OCI-LY7 (cell line): Measurements from ENCODE around the gene FAM186B. TPM values are rescaled to one million over a fixed set of nuclear protein-coding genes. Genes with fewer than 3 reads are reported as not detected.
A peak's percentile ranks its signal among the peaks of the same experiment; 100 is the strongest.

Source experiments
- BruUV-seq: library from RNA; stranded (reverse); fragments of 400-500 nt; replicated peaks from 2 replicates; lab custom pipeline; 2021; lab: Mats Ljungman, UMichigan
- CTCF ChIA-PET: fragments of 300-600 bp; sonication (Branson Sonifier 250); formaldehyde crosslinking; loops from one replicate; lab custom pipeline; 2022; ENCODE audit warnings: antibody characterized with exemption; ENCODE audit not compliant: unreplicated experiment; lab: Charles Lee
- POLR2A ChIA-PET: fragments of 300-600 bp; sonication (Branson Sonifier 250); formaldehyde crosslinking; loops from one replicate; lab custom pipeline; 2022; ENCODE audit warnings: antibody characterized with exemption; lab: Charles Lee
- DNase-seq: peaks from one replicate; pipeline ENCODE4 v3.0.0-alpha.2; 2015; ENCODE audit warnings: low spot score
- H2AFZ ChIP-seq: fragments of 200-600 bp; sonication (generic), shearing (Covaris generic); 2 replicates; pipeline ENCODE4 v1.6.1; 2014; ENCODE audit warnings: mild to moderate bottlenecking, antibody characterized with exemption, low read length, moderate library complexity
- H3K27ac ChIP-seq: fragments of 200-600 bp; sonication (generic); 2 replicates; pipeline ENCODE4 v1.5.1; 2014; ENCODE audit warnings: mixed run types, low read depth, mild to moderate bottlenecking, moderate library complexity, low read length, inconsistent platforms; ENCODE audit not compliant: poor library complexity, severe bottlenecking
- H3K36me3 ChIP-seq: fragments of 200-600 bp; sonication (generic); 2 replicates; pipeline ENCODE4 v1.6.1; 2014; ENCODE audit warnings: mild to moderate bottlenecking, antibody characterized with exemption, low read length, moderate library complexity, mixed read lengths; ENCODE audit not compliant: insufficient read depth
- H3K4me1 ChIP-seq: fragments of 200-600 bp; sonication (generic); 2 replicates; pipeline ENCODE4 v1.5.1; 2014; ENCODE audit warnings: mild to moderate bottlenecking, low read length; ENCODE audit not compliant: insufficient read depth, poor library complexity, severe bottlenecking
- H3K4me2 ChIP-seq: fragments of 200-600 bp; sonication (generic); 2 replicates; pipeline ENCODE4 v1.6.1; 2014; ENCODE audit warnings: mild to moderate bottlenecking, low read length
- H3K4me3 ChIP-seq: fragments of 200-600 bp; sonication (generic); 2 replicates; pipeline ENCODE4 v1.5.1; 2014; ENCODE audit warnings: mild to moderate bottlenecking, low read depth, low read length; ENCODE audit not compliant: poor library complexity, severe bottlenecking
- H3K79me2 ChIP-seq: fragments of 200-600 bp; sonication (generic); 2 replicates; pipeline ENCODE4 v1.6.1; 2016; ENCODE audit warnings: low read depth, mild to moderate bottlenecking, low read length, moderate library complexity, mixed read lengths; ENCODE audit not compliant: insufficient read depth
- H3K9me2 ChIP-seq: fragments of 200-600 bp; sonication (generic); 2 replicates; pipeline ENCODE4 v1.6.1; 2016; ENCODE audit warnings: mild to moderate bottlenecking, low read length, mixed read lengths; ENCODE audit not compliant: insufficient read depth
- H3K9me3 ChIP-seq: fragments of 200-600 bp; sonication (generic); 2 replicates; pipeline ENCODE4 v1.6.1; 2014; ENCODE audit warnings: mild to moderate bottlenecking, mixed run types, low read length, mixed read lengths
- H4K20me1 ChIP-seq: fragments of 200-600 bp; sonication (generic); 2 replicates; pipeline ENCODE4 v1.6.1; 2014; ENCODE audit warnings: mild to moderate bottlenecking, antibody characterized with exemption, low read length, moderate library complexity, mixed read lengths; ENCODE audit not compliant: insufficient read depth
- CTCF ChIP-seq: fragments of 200-600 bp; sonication (generic); conservative IDR thresholded peaks from 2 replicates; pipeline ENCODE4 v1.5.1; 2014; ENCODE audit warnings: mild to moderate bottlenecking, antibody characterized with exemption, low read length, moderate library complexity, mixed read lengths
- EZH2phosphoT487 ChIP-seq: fragments of 200-600 bp; sonication (generic); IDR thresholded peaks from 2 replicates; pipeline ENCODE4 v1.6.1; 2018; ENCODE audit warnings: low read depth, borderline replicate concordance, mild to moderate bottlenecking, mixed run types, antibody characterized with exemption, low read length, moderate library complexity, mixed read lengths
- intact Hi-C: fragments of 100-400 bp; cut with micrococcal nuclease; formaldehyde crosslinking; loops from one replicate; pipeline ENCODE4 v1.10.0; 2022; ENCODE audit not compliant: unreplicated experiment
- total RNA-seq, 2 experiments: library from RNA; depleted of rRNA in 1 of 2; stranded (reverse); fragments of >200 nt in 1 of 2; shearing (Covaris generic) in 1 of 2; gene quantifications; 2 replicates each; pipeline ENCODE4 v1.2.3, GENCODE V29; 2014 to 2022

Gene FAM186B
- total RNA-seq, 2 experiments from 2014 or later, result 0.60 to 2.8 TPM

GRCh38 chr12:49631336-49631907 is 26.0 kb upstream of the FAM186B start:
- Histone ChIP-seq H3K9me2 (no peaks in the 10 kb centered on the region), H3K27ac (no peak overlapping the region), H2AFZ (no peak overlapping the region), H3K4me2 (no peak overlapping the region), H3K9me3 (no peaks in the 10 kb centered on the region), H4K20me1 (no peaks in the 10 kb centered on the region), H3K79me2 (no peaks in the 10 kb centered on the region), H3K4me1 (no peaks in the 10 kb centered on the region), H3K36me3 (no peaks in the 10 kb centered on the region), H3K4me3 (no peak overlapping the region)
- no TSS peak for BruUV-seq
- ChIA-PET POLR2A (no interaction called here), CTCF (no interaction called here)
- DNase-seq, result no peak
- intact Hi-C loops, result no loop called here
- TF ChIP-seq CTCF (peak; percentile 44; the same call in 1 of the 2 replicates), EZH2phosphoT487 (no peak)

- no peak overlapping the region for H3K4me3 ChIP-seq
- peaks cover 8% of the 10 kb centered on the region for H3K4me1 ChIP-seq
- intact Hi-C loops, result loop anchor here (5.0 kb wide), 1 partner anchor 199 kb away; the partner anchor contains the start of gene NCKAP5L
- H2AFZ ChIP-seq, result no peak overlapping the region
- no peaks in the 10 kb centered on the region for H3K9me2 ChIP-seq
- no peak overlapping the region for H3K27ac ChIP-seq
- CTCF ChIA-PET, result no interaction called here
- H4K20me1 ChIP-seq, result no peaks in the 10 kb centered on the region
- no peak for DNase-seq
- H3K36me3 ChIP-seq, result no peaks in the 10 kb centered on the region
- no peaks in the 10 kb centered on the region for H3K79me2 ChIP-seq
- no TSS peak for BruUV-seq
- no peak overlapping the region for H3K4me2 ChIP-seq
- POLR2A ChIA-PET, result interaction anchor here (0.6 to 1.0 kb wide), 3 partner anchors 48 to 631 kb away, joined by 3 to 6 read pairs (median 4); no protein-coding TSS in a partner anchor
- TF ChIP-seq EZH2phosphoT487 (no peak), CTCF (no peak)
- no peaks in the 10 kb centered on the region for H3K9me3 ChIP-seq
Measured at GRCh38 chr12:49627752-49628360, 22.4 kb upstream of the FAM186B start.

- POLR2A ChIA-PET, result no interaction called here
- Histone ChIP-seq H3K4me1 (peaks cover 18% of the 10 kb centered on the region), H3K36me3 (no peaks in the 10 kb centered on the region), H3K4me2 (no peak overlapping the region), H3K79me2 (no peaks in the 10 kb centered on the region), H3K4me3 (no peak overlapping the region), H2AFZ (no peak overlapping the region), H3K9me2 (no peaks in the 10 kb centered on the region), H4K20me1 (no peaks in the 10 kb centered on the region), H3K9me3 (no peaks in the 10 kb centered on the region), H3K27ac (no peak overlapping the region)
- intact Hi-C loops, result loop anchor here (5.0 kb wide), 1 partner anchor 200 kb away; the partner anchor contains the start of gene NCKAP5L
- DNase-seq, result no peak
- no peak for TF ChIP-seq CTCF
- TF ChIP-seq EZH2phosphoT487, result no peak
- CTCF ChIA-PET, result no interaction called here
- no TSS peak for BruUV-seq
Measured at GRCh38 chr12:49626836-49627235, 21.4 kb upstream of the FAM186B start.
